Stimulated activated CD8-positive, alpha-beta memory T cell treated with anti-CD3 and anti-CD28 coated beads, Interleukin-4, amount 100 ng/mL, for 24 hours (primary cell): ENCODE measurements around the gene MAEA.
"Not testable (repeated sequence)": the region's sequence is repeated elsewhere in the genome, so short reads cannot be mapped to it uniquely, and the experiment has no call there.

ENCODE experiments used
- DNase-seq: peaks from one replicate; pipeline ENCODE4 v3.0.0-alpha.2; 2020; ENCODE audit warnings: low read depth

The MAEA gene

DNA sequence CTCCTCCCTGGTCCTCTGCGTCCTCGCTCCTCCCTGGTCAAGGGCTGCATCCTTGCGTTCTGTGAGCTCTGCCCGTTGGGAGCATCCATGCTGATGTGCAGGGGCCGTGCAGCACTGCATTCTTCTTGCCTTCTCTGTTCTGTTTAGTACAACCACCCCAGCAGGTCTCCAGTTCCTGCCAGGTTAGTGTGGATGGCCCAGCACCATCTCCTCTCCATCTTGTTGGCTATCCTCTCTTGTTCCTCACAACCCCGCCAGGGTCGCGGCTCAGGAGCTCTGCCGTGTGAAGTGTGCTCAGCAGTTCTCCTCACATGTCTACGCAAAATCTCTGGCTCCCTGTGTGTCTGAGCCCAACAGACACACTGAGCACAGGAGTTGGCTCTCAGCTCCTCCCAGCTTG, 10.4 kb upstream of the MAEA start:
- no peak for DNase-seq

DNA sequence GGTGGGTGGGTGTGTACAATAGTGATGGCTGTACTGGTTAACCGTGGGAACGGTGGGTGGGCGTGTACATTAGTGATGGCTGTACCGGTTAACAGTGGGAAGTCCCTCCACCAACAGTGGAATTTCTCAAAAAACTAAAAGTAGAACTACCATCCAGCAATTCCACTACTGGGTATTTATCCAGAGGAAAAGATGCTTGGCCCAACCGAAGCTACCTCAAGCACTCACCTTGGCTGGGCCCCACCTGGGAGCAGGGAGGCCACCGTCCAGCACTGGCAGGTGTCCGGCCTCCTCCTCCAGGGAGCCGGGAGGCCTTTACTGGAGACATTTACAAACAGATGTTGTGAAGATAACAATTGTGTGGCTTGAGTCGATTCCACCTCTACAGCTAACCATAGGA, 6.0 kb upstream of the MAEA start:
- no peak for DNase-seq

GRCh38 chr4:1285151-1285789, 4.4 kb upstream of the MAEA start:
- DNase-seq = no peak

DNA sequence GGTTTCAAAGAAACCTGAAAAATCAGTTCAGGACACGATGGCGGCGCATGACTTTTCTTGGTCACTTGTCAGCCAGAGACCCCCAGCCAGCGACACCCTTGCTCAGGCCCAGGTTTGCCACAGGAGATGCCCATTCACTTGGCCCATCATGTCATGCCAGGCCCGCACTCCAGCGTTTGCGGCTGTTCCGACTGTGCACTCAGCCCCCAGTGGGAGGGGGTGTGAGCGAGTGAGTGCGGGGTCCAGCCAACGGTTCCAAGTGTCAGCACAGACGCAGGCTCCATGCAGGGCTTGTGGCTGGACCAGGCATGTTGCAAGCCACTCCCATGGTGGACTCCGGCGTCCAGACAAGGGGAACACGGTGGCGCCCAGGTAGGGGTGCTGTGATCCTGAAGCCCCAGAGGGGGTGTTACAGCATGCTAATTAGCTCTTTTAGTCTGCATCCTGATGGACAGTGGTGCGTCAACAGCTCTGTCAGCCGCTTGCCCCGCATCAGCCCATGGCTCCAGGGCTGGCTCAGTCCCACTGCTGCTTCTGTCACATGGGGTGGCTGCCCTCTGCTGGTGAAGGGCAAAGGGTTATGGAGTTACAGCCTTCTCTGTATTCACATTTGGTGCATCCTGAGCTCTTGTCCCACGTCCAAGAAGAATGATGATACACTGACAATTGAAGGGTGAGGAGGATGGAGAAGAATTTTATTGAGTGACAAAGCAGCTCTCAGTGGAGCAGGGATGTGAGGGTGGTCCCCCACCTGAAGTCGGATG, 3.7 kb upstream of the MAEA start:
- DNase-seq = peak; percentile 28

- DNase-seq = no peak
Measured at GRCh38 chr4:1288786-1289185, 905 bp upstream of the MAEA start.

DNA sequence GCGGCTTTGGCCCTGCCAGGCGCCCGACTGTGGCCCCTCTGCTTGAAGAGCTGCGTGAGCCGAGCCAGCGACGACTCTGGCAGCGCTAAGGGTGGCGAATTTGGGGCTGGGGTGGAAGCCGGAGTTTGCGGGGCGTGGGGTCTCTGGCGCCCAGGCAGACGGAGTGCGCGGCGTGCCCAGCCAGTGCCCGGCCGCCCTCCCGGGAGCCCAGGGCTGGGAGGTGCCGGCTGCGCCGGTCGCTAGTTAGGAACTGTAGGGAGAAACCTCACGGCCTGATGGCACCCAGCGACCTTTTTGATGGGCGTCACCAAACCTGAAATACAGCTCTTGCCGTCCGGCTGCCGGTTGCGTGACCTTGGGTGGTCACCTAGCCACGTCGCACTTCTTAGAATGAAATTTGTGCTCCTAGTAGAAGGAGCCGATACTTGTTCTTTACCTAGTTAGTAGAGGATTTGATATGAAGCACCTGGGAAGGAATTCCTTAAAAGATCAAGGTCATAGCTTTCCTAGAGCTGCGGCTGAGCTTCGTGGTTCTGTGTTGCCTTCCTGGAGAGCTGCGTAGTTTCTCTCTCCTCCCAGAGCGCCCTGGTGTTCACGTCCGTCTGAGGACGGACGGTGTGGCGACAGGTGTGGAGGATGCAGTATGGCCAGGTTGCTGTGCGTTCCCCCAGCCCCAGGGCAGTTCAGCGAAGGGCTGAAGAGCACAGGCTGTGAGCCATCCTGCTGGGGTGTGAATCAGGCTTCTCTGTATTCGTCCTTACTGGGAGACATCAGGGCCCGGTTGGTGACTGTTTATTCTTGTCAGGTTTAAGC, 680 bp downstream of the MAEA start:
- DNase-seq = no peak

- DNase-seq = no peak
Measured at GRCh38 chr4:1291091-1291490, 1.4 kb downstream of the MAEA start.

- DNase-seq = no peak
Measured at GRCh38 chr4:1291996-1292702, 2.5 kb downstream of the MAEA start.

GRCh38 chr4:1292703-1293011, 3.0 kb downstream of the MAEA start:
- not testable (repeated sequence) for DNase-seq

GRCh38 chr4:1293531-1293941, 3.8 kb downstream of the MAEA start:
- no peak for DNase-seq

- DNase-seq = no peak
Measured at GRCh38 chr4:1293991-1294390, 4.3 kb downstream of the MAEA start.

DNA sequence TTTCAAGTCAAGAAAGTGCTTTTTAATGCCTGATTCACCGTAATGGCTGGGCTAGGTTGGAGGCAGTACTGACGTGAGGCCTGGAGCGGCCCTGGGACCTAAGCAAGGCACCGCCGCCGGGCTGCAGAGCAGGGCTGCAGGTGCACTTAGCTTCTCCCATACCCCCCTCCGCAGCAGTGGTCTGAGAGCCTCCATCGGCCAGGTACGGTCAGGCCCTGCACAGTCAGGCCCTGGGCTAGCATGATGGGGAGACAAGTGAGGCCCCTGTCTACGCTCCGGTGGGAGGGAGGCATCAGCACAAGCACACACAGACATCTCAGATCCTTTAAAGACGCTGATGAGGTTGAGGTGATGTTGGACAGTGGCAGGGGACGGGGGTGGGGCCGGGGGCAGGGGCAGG, 4.7 kb downstream of the MAEA start:
- DNase-seq = no peak

DNA sequence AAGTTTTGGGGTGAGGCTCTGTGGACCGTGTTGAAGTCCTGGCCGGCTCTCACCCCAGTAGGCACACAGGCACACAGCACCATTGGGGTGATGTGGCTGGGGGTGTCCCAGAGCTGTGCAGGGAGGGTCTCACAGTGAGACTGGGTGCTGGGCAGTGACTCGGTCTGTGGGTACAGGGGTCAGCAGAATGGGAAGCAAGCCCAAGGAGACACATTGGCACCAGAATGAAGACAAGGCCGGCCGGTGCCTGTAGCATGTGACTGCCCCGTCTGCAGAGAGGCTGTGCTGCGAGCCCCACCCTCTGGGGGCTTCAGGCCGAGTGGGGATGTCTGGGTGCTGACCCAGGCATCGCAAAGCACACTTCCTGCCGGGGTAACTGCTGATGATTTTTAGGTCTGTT, 5.2 kb downstream of the MAEA start:
- no peak for DNase-seq

DNA sequence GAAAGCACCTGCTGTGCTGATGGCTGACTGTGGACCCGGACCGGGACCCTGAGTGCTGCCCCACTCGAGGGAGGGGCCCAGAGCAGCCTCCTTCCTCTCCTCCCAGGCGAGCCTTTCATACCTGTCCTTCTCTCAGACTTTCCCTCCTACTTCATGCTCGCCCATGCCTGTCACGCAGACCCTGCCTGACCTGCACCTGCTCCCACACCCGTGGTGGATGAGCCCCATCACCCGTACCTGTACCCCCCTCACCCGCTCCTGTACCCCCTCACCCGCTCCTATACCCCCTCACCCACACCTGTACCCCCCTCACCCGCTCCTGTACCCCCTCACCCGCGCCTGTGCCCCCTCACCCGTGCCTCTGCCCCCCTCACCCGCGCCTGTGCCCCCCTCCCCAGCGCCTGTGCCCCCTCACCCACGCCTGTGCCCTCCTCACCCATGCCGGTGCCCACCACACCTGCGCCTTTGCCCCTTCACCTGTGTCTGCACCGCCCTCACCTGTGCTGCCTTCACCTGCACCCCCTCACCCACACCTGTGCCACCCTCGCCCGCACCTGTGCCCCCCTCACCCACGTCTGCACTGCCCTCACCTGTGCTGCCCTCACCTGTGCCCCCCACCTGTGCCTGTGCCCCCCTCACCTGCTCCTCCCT, 5.8 kb downstream of the MAEA start:
- no peak for DNase-seq

DNA sequence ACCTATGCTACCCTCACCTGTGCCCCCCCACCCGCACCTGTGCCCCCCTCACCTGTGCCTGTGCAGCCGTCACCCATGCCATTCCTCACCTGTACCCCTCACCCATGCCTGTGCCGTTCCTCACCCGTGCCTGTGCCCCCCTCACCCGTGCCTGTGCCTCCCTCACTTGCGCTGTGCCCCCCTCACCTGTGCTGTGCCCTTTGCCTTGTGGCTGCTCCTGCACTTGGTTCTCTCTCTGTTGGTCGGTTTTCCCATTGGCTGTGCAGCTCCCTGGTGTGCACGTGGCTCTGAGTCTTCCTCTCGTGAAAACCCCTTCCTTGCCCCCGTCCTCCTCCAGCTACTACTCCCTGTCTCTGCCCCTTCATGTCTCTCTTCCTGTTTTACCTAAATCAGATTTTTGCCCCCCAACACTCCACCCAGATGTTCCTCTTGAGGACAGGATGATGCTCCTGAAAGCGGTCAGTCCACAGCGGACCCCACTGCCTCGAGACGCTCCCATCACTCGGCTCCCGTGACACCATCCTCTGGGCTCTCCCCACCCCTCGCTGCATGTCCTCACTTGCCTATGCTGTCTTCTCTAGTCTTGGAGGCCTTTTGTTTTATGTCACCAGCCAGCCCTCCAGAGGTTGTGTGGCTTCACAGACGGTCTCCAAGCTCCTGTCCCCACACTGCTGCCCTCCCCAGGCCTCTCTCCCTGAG, 6.8 kb downstream of the MAEA start:
- no peak for DNase-seq

GRCh38 chr4:1297023-1297395, 7.3 kb downstream of the MAEA start:
- no peak for DNase-seq

- DNase-seq = no peak
Measured at GRCh38 chr4:1297456-1298325, 8.0 kb downstream of the MAEA start.

- DNase-seq = no peak
Measured at GRCh38 chr4:1298461-1298860, 8.8 kb downstream of the MAEA start.

- DNase-seq = no peak
Measured at GRCh38 chr4:1299301-1299860, 9.7 kb downstream of the MAEA start.
